ENCODE data around the gene SNAP29.
"Not testable (repeated sequence)": the region's sequence is repeated elsewhere in the genome, so short reads cannot be mapped to it uniquely, and the experiment has no call there.

Gene SNAP29

DNA sequence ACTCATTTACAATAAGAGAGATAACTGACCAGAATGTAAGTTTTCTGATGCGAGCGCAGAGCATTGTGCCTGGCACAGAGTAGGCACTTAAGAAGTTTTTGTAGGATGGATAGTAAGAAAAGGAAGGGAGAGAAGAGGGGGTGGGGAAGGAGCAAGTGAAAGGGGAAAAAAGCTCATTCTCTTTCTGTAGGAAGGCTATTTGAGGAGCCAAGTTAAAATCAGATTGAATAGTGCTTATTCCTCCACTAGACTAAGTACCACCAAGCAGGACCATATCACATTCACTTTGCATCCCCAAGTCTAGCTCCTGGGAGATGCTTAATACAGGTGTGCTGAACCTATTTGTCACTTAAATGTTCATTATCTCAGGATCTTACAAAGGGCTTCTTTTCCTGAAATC is 44.3 kb downstream of the SNAP29 start:
- DNase-seq = no peak

- DNase-seq = peak; percentile 14
Measured at GRCh38 chr22:20904008-20904979, 45.5 kb downstream of the SNAP29 start.

- no peak for DNase-seq
Measured at GRCh38 chr22:20904980-20905355, 46.2 kb downstream of the SNAP29 start.

DNA sequence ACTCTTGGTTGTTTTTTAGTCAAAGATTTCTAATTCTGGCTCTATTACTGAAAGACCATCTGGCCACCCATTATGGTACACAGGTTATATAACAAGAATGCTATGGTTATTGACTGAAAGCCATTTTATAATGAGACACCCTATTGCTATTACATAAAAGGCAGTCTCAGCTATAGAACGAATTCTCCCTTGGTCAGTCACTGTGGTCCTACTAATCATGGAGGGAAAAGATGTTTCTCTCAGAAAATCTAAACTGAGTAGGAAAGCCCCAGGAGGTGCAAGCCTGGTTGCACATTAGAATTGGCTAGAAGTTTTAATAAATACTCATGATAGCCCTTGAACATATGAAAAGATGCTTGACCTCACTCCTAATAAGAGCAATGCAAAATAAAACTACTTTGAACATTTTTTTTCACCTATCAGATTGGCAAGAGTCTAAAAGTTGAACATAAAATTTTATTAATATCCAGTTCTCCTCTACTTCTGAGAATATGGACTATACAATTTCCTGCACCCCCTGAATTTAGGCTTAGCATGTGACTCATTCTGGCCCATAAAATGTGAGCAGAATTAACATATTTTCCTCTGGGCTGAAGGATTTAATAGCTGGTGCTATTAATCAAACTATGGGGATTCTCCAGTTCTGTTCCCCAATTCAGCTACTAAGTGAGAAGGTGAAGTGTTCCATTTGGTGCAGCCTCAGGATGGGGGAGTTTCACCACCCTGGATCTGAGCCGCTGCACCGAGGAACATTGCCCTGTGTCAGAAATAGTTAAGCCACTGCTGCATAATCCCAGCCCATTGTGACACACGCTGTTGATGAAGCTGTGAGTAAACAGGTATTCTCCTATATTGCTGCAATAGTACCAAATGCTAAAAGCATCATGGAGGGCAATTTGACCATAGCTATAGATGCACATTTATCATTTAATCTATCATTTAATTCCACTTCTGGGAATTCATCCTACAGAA is 46.9 kb downstream of the SNAP29 start:
- DNase-seq = no peak

DNA sequence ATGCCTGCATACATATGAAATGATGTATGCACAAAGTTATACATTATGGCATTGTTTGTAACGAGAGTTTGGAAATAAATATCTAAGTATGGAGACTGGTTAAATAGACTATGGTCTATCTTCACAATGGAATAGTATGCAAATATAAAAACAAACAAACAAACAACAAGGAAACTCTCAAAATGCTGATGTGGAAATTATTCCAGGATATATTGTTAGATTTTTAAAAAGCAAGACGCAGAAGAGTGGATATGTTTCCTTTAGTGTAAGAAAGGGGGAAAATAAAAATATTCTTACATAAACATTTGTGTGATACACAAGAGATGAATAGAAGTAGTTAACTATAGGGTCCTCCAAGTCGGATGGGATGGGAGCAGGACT is 47.6 kb downstream of the SNAP29 start:
- no peak for DNase-seq

DNA sequence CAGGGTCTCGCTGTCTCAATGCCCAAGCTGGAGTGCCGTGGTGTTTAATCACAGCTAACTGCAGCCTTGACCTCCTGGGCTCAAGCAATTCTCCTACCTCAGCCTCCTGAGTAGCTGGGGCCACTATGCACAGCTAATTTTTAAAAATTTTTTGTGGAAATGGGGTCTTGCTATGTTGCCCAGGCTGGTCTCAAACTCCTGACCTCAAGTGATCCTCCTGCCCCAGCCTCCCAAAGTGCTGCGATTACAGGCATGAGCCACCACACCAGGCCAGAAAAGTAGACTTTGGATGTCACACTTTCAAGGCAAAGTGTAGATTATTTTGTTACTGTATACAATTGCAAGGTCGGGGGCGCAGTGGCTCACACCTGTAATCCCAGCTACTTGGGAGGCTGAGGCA is 49.9 kb downstream of the SNAP29 start:
- not testable (repeated sequence) for DNase-seq

- no peak for DNase-seq
Measured at GRCh38 chr22:20909543-20910303, 50.9 kb downstream of the SNAP29 start.

DNA sequence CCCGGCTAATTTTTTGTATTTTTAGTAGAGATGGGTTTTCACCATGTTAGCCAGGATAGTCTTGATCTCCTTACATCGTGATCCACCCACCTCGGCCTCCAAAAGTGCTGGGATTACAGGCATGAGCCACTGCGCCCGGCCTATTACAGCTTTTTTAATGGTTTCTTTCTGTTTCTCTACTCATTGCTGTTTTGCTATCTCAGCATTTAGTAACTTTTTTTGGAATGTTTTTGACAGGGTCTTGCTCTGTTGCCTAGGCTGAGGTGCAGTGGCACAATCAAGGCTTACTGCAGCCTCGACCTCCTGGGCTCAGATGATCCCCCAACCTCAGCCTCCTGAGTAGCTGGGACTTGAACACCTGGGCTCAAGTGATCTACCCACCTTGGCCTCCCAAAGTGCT is 53.7 kb downstream of the SNAP29 start:
- no peak for DNase-seq

GRCh38 chr22:20916916-20917810 is 58.4 kb downstream of the SNAP29 start, which contains the start of gene CRKL:
CRKL (plus strand) TSS chr22:20917407; CDS start chr22:20917935, 528 bp downstream.
- DNase-seq = peak; percentile 92

DNA sequence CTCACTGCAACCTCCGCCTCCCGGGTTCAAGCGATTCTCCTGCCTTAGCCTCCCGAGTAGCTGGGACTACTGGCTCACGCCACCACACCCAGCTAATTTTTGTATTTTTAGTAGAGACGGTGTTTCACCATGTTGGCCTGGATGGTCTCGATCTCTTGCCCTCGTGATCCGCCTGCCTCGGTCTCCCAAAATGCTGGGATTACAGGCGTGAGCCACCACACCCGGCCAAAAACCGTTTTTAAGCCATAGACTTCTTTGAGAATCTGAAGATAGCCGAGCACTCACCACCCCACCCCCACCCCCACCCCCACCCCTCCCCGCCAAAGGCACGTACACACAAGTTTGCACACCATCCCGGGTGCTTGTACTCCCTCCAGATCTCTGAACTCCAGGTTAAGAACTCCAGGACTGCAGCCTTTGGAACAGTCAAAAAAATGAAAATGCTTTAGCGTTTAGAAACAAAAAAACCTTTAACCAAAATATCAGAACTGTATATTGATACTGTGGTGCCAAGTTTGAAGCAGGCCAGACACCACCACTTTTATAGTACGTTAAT is 59.9 kb downstream of the SNAP29 start:
- no peak for DNase-seq

- DNase-seq = no peak
Measured at GRCh38 chr22:20919718-20920117, 60.9 kb downstream of the SNAP29 start.

- no peak for DNase-seq
Measured at GRCh38 chr22:20920881-20921203, 62.0 kb downstream of the SNAP29 start.

GRCh38 chr22:20922141-20922751 is 63.4 kb downstream of the SNAP29 start:
- DNase-seq = no peak

GRCh38 chr22:20926243-20926642 is 67.4 kb downstream of the SNAP29 start:
- DNase-seq = no peak

GRCh38 chr22:20927940-20928572 is 69.2 kb downstream of the SNAP29 start:
- no peak for DNase-seq

DNA sequence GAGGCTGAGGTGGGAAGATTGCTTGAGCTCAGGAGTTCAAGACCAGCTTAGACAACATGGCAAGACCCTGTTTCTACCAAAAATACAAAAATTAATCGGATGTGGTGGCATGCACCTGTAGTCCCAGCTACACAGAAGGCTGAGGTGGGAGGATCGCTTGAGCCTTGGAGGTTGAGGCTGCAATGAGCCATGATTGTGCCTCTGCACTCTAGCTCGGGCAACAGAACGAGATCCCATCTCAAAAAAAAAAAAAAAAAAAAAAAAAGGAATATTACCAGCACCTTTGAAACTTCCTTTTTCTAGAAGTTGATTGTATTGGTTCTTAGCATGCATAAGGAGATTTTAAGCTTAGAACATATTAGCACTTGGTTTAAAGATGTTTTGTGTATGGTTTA is 69.8 kb downstream of the SNAP29 start:
- DNase-seq = no peak

GRCh38 chr22:20930004-20930403 is 71.2 kb downstream of the SNAP29 start:
- no peak for DNase-seq

GRCh38 chr22:20930435-20930834 is 71.6 kb downstream of the SNAP29 start:
- DNase-seq = not testable (repeated sequence)

- DNase-seq = no peak
Measured at GRCh38 chr22:20931126-20931654, 72.4 kb downstream of the SNAP29 start.

- DNase-seq = no peak
Measured at GRCh38 chr22:20933910-20934309, 75.1 kb downstream of the SNAP29 start.

Data from GOT3 (cell line).